ENCODE results near the gene EMP2. TPM values are rescaled to one million over a fixed set of nuclear protein-coding genes. Genes with fewer than 3 reads are reported as not detected.
"Not testable (repeated sequence)": the region's sequence is repeated elsewhere in the genome, so short reads cannot be mapped to it uniquely, and the experiment has no call there.

The EMP2 gene
- total RNA-seq, 2 experiments from 2014 or later: not detected

- Mint-ChIP-seq H3K27me3 (peaks cover 14% of the 10 kb centered on the region), H3K4me1 (no peaks in the 10 kb centered on the region), H3K27ac (no peak overlapping the region), H3K9me3 (no peaks in the 10 kb centered on the region), H3K4me3 (no peak overlapping the region), H3K36me3 (no peaks in the 10 kb centered on the region)
- no peak for DNase-seq
Observed at GRCh38 chr16:10517868-10518267, 62.5 kb downstream of the EMP2 start.

DNA sequence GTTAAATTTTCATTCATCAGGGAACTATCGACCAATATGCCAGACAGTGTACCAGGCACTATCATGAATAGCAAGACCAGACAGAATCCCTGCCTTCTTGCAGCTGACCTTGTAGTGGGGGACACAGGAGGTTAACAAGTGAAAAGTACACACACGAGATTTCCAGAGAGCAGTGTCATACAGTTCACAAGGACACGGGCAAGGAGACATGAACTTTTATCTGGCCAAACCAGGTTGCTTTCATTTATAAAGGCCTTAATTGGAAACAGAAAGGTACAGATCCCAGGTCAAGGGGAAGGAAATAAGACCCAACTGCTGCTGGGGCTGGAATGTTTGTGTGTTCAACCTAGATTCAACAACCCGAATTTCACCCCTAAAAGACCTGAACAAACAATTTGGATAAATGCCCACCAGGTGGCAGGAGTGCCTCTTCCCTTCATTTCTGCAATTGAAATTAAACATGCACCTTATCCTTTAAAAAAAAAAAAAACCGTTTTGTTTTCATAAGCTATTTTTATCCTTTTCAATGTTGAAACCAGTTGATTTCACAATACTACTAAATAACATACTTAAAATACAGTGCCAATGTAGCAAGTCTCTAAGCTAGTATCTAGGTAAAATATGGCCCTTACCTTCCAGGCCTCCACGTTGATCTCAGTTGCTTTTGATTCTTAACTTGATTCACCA lies 65.9 kb downstream of the EMP2 start:
- Mint-ChIP-seq H3K9me3 (no peaks in the 10 kb centered on the region), H3K27me3 (peaks cover 7% of the 10 kb centered on the region), H3K4me1 (peaks cover 2% of the 10 kb centered on the region), H3K4me3 (no peak overlapping the region), H3K36me3 (no peaks in the 10 kb centered on the region), H3K27ac (no peak overlapping the region)
- peak; percentile 30 for DNase-seq

GRCh38 chr16:10511829-10512228 lies 68.6 kb downstream of the EMP2 start:
- DNase-seq: no peak
- Mint-ChIP-seq H3K4me3 (no peak overlapping the region), H3K27me3 (no peaks in the 10 kb centered on the region), H3K9me3 (no peaks in the 10 kb centered on the region), H3K27ac (no peak overlapping the region), H3K4me1 (peaks cover 4% of the 10 kb centered on the region), H3K36me3 (no peaks in the 10 kb centered on the region)

DNA sequence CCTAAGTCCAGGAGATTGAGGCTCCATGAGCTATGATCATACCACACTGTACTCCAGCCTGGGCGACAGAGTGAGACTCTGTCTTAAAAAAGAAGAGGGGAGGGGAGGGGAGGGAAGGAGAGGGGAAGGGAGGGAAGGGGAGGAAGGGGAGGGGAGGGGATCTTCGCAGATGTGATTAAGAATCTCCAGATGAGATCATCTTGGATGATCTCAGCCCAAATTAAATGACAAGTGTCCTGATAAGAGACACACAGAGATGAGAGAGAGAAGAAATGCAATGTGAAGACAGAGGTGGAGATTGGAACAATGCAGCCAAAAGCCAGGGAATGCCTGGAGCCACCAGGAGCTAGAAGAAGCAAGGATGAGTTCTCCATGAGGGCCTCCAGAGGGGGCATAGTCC lies 70.1 kb downstream of the EMP2 start:
- no peaks in the 10 kb centered on the region for H3K36me3 Mint-ChIP-seq
- no peak overlapping the region for H3K4me3 Mint-ChIP-seq
- H3K4me1 Mint-ChIP-seq: peaks cover 4% of the 10 kb centered on the region
- no peaks in the 10 kb centered on the region for H3K9me3 Mint-ChIP-seq
- no peak for DNase-seq
- no peaks in the 10 kb centered on the region for H3K27me3 Mint-ChIP-seq
- no peak overlapping the region for H3K27ac Mint-ChIP-seq

DNA sequence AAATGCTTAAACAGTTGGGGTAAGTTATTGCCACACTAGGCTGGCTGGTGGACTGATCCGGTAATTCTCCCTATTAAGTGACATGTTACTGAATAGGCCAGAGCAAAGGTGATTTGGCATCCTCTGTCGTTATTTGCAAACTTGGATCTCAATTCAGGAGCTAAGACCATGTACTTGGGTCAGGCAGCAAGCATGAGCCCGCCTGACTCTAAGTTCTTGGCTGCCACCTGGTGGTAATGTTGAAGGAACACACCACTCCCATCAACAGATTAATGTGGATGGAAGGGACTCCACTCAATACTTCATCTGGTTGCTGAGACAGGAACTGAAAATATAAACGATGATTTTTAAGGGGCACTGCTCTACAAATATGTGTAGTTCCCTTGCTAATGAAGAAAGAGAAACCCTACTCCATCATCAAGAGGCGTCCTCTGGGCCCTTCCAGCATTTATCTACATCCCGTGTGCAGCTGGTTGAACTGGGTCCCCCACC lies 70.8 kb downstream of the EMP2 start:
- DNase-seq: peak; percentile 54
- Mint-ChIP-seq H3K9me3 (peaks cover 4% of the 10 kb centered on the region), H3K36me3 (no peaks in the 10 kb centered on the region), H3K27ac (no peak overlapping the region), H3K27me3 (no peaks in the 10 kb centered on the region), H3K4me1 (peaks cover 4% of the 10 kb centered on the region), H3K4me3 (no peak overlapping the region)

GRCh38 chr16:10505286-10505685 lies 75.1 kb downstream of the EMP2 start:
- H3K4me1 Mint-ChIP-seq, H3K27ac Mint-ChIP-seq, H3K27me3 Mint-ChIP-seq, H3K36me3 Mint-ChIP-seq, DNase-seq, H3K9me3 Mint-ChIP-seq, H3K4me3 Mint-ChIP-seq: not testable (repeated sequence)

DNA sequence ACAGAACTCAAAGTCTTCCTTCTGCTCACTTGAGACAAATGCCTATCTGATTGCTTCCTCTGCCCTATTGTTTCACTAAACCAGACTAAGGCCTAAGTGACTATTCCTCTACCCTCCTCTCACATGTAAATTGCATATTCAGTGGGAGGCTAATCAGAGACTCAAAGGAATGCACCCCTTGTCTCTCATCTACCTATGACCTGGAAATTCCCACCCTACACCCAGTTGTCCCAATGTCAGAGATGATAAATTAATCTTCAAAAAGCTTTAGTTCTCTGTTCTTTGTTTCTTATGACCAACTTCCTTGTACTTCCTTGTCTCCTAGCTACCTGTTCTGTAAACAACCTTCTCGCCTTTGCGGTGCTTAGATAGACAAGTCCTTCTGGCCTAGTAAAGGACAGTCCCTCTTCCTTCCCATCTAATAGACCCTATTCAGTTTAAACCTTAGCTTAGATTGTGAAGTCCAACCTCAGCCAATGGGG lies 76.0 kb downstream of the EMP2 start:
- no peak overlapping the region for H3K27ac Mint-ChIP-seq

DNA sequence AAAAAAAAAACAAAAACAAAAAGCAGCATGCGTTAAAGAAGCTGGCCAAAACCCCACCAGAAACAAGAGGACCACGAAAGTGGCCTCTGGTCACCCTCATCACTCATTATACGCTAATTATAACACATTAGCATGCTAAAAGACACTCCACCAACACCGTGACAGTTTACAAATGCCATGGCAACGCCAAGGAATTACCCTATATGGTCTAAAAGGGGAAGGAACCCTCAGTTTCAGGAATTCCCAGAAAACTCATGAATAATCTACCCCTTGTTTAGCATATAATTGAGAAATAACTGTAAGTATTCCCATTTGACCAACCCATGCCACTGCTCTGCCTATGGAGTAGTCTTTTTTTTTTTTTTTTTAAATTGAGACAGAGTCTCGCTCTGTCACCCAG lies 77.6 kb downstream of the EMP2 start:
- Mint-ChIP-seq H3K4me3 (no peak overlapping the region), H3K27ac (no peak overlapping the region), H3K4me1 (peaks cover 3% of the 10 kb centered on the region), H3K27me3 (no peaks in the 10 kb centered on the region), H3K9me3 (peaks cover 4% of the 10 kb centered on the region), H3K36me3 (no peaks in the 10 kb centered on the region)
- no peak for DNase-seq

More for the DNA sequence above, 76.0 kb downstream of the EMP2 start:
- H3K4me1 Mint-ChIP-seq: peaks cover 4% of the 10 kb centered on the region
- no peaks in the 10 kb centered on the region for H3K27me3 Mint-ChIP-seq
- DNase-seq: no peak
- H3K4me3 Mint-ChIP-seq: no peak overlapping the region
- H3K9me3 Mint-ChIP-seq: peaks cover 4% of the 10 kb centered on the region
- H3K36me3 Mint-ChIP-seq: no peaks in the 10 kb centered on the region

GRCh38 chr16:10501016-10501607 lies 79.3 kb downstream of the EMP2 start:
- Mint-ChIP-seq H3K4me1 (peaks cover 3% of the 10 kb centered on the region), H3K9me3 (peaks cover 4% of the 10 kb centered on the region), H3K36me3 (no peaks in the 10 kb centered on the region), H3K27ac (no peak overlapping the region), H3K4me3 (no peak overlapping the region), H3K27me3 (no peaks in the 10 kb centered on the region)
- DNase-seq: no peak

GRCh38 chr16:10500582-10500981 lies 79.8 kb downstream of the EMP2 start:
- Mint-ChIP-seq H3K27me3 (no peaks in the 10 kb centered on the region), H3K9me3 (peaks cover 7% of the 10 kb centered on the region), H3K4me3 (no peak overlapping the region), H3K36me3 (no peaks in the 10 kb centered on the region), H3K4me1 (peaks cover 3% of the 10 kb centered on the region), H3K27ac (no peak overlapping the region)
- no peak for DNase-seq

DNA sequence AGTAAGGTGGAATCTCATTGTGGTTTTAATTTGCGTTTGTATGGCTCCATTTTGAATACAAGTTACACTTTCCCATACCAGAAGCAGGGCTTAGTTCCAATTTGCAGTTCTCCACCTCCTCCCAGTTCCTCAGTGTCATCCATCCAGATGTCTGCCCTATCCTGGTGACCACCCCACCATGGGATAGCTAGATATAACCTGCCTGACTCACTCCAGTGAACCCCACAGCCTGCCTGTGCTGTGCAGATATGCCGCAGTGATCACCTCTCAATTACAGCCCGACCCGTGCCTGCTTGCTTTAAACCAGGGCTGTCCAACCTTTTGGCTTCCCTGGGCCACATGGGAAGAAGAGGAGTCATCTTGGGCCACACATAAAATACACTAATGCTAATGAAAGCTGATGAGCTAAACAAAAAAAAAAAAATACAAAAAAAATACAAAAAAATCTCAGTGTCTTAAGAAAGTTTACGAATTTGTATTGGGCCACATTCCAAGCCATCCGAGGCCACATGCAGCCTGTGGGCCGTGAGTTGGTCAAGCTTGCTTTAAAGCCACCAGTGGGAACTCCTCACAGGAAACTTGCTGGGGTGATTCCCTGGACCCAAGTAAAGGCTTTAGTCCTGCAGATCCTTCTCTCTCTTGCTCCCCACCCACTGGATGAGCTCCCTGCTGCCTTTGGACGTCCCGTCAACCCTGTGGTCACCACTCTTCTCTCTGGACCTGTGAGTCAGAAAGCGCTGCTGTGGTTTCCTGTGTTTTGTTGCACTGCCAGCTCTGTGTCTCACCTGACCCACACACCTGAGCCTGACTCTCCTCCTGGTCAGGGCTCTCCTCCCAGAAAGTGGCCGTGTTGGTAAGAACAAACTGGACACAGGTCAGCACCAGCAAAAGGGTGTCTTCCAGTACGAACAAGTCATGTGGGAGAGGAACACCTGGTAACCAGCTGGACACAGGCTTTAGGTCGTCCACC lies 83.0 kb downstream of the EMP2 start:
- peaks cover 18% of the 10 kb centered on the region for H3K9me3 Mint-ChIP-seq
- no peak overlapping the region for H3K27ac Mint-ChIP-seq
- H3K4me3 Mint-ChIP-seq: no peak overlapping the region
- peaks cover 3% of the 10 kb centered on the region for H3K4me1 Mint-ChIP-seq
- DNase-seq: no peak
- H3K36me3 Mint-ChIP-seq: peaks cover 3% of the 10 kb centered on the region
- H3K27me3 Mint-ChIP-seq: no peaks in the 10 kb centered on the region

GRCh38 chr16:10495031-10495345 lies 85.4 kb downstream of the EMP2 start:
- Mint-ChIP-seq H3K4me3 (no peak overlapping the region), H3K27ac (no peak overlapping the region), H3K4me1 (no peaks in the 10 kb centered on the region), H3K9me3 (peaks cover 18% of the 10 kb centered on the region), H3K36me3 (peaks cover 3% of the 10 kb centered on the region), H3K27me3 (no peaks in the 10 kb centered on the region)
- no peak for DNase-seq

DNA sequence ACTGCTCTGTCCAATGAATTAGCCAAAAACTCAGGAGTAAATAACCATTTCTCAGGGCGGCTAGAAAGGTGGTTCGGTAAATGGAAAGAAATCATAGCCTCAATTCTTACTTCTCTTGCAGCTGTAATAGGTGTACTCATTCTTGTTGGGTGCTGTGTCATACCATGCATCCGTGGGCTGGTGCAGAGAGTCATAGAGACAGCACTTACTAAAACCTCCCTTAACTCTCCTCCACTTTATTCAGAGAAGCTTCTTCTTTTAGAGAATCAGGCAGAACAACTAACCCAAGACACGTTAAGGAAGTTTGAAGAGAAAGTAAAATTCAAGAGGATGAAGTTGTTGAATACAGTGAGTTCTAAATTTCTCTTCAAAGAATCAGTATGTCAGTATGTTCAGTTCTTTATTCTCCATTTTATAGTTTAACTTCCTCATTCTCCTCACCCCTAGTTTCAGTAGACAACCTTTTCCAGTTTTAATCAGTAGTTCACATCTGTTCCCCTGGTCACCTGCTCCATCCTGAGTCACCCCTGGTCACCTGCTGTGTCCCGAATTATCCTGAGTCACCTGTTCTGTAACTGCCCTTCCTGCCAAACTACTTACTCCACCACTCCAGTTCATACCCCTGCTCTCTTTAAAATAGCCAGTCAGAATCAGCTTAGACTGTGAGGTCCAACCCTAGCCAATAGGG lies 85.9 kb downstream of the EMP2 start:
- DNase-seq: no peak
- H3K9me3 Mint-ChIP-seq: peaks cover 18% of the 10 kb centered on the region
- no peak overlapping the region for H3K27ac Mint-ChIP-seq
- no peak overlapping the region for H3K4me3 Mint-ChIP-seq
- H3K4me1 Mint-ChIP-seq: no peaks in the 10 kb centered on the region
- H3K27me3 Mint-ChIP-seq: no peaks in the 10 kb centered on the region
- H3K36me3 Mint-ChIP-seq: peaks cover 3% of the 10 kb centered on the region

DNA sequence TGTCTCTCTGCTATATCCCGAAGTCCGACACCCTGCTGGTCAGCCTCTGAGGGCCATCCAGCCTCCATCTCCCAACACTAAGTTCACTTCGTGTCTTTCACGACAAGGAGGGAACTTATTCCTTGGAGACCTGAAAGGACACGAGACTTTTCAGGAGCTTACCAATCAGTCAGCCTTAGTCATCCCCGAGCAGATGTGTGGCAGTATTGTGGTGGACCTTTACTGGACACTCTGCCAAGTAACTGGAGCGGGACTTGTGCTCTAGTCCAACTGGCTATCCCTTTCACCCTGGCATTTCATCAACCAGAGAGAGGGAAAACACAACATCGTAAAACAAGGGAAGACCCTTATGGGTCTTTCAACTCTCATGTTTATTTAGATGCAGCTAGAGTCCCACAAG lies 87.1 kb downstream of the EMP2 start:
- Mint-ChIP-seq H3K9me3 (peaks cover 18% of the 10 kb centered on the region), H3K27me3 (no peaks in the 10 kb centered on the region), H3K27ac (no peak overlapping the region), H3K4me1 (no peaks in the 10 kb centered on the region), H3K4me3 (no peak overlapping the region), H3K36me3 (peaks cover 3% of the 10 kb centered on the region)
- no peak for DNase-seq

GRCh38 chr16:10490141-10490540 lies 90.3 kb downstream of the EMP2 start:
- Mint-ChIP-seq H3K4me1 (no peaks in the 10 kb centered on the region), H3K27ac (no peak overlapping the region), H3K36me3 (peaks cover 6% of the 10 kb centered on the region), H3K4me3 (no peak overlapping the region), H3K9me3 (peaks cover 26% of the 10 kb centered on the region), H3K27me3 (no peaks in the 10 kb centered on the region)
- DNase-seq: no peak

Measured in activated naive CD8-positive, alpha-beta T cell treated with anti-CD3 and anti-CD28 coated beads for 36 hours (primary cell).